Retinal pigment epithelial cell (primary cell): Measurements from ENCODE around the gene ACAT2.

Source experiments
- DNase-seq: peaks from one replicate; pipeline ENCODE4 v3.0.0-alpha.2; 2010; ENCODE audit warnings: low read depth
- H3K4me3 ChIP-seq: 2 replicates; pipeline ENCODE4 v1.5.1; 2011; ENCODE audit warnings: mild to moderate bottlenecking, low read length, control low read depth, moderate library complexity
- TF ChIP-seq, protein P1 (sequence below): conservative IDR thresholded peaks from 2 replicates; pipeline ENCODE4 v1.5.1; 2011; ENCODE audit warnings: low read depth, low read length, control low read depth, inconsistent platforms

ACAT2 gene

DNA sequence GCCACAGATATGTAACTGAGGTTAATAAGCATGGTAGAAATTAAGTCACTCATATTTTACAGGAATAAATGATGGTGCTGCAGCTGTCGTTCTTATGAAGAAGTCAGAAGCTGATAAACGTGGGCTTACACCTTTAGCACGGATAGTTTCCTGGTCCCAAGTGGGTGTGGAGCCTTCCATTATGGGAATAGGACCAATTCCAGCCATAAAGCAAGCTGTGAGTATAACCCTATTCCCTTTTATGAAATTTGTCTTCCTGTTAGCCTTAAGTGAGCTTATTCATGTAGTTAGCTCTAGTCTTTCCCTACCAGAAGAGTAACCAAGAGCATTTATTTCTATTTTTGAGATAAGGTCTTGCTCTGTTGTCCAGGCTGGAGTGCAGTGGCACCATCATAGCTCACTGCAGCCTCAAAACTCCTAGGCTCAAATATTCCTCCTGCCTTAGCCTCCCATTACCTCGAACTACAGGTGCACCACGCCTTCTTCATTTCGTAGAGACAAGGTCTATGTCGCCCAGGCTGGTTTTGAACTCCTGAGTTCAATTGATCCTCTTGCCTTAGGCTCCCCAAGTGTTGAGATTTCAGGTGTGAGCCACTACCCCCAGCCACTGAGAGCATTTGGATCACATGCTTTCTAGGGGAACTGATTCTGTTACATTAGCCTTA is 15.5 kb downstream of the ACAT2 start:
- TF ChIP-seq, protein P1, sequence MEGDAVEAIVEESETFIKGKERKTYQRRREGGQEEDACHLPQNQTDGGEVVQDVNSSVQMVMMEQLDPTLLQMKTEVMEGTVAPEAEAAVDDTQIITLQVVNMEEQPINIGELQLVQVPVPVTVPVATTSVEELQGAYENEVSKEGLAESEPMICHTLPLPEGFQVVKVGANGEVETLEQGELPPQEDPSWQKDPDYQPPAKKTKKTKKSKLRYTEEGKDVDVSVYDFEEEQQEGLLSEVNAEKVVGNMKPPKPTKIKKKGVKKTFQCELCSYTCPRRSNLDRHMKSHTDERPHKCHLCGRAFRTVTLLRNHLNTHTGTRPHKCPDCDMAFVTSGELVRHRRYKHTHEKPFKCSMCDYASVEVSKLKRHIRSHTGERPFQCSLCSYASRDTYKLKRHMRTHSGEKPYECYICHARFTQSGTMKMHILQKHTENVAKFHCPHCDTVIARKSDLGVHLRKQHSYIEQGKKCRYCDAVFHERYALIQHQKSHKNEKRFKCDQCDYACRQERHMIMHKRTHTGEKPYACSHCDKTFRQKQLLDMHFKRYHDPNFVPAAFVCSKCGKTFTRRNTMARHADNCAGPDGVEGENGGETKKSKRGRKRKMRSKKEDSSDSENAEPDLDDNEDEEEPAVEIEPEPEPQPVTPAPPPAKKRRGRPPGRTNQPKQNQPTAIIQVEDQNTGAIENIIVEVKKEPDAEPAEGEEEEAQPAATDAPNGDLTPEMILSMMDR: no peak
- DNase-seq: no peak
- no peak overlapping the region for H3K4me3 ChIP-seq

DNA sequence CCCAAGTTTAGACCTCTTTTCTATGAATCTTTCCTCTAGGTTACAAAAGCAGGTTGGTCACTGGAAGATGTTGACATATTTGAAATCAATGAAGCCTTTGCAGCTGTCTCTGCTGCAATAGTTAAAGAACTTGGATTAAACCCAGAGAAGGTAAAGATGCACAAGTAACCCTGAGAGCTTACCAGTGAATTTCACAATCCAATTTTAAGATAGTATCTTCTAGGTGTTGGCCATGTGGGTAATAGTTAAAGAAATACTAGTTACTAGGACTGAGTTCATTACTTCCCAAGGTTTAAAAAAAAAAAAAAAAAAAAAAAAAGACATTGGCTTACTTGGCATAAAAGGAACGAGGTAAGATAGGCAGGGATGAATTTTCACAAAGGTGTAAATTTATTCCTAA is 16.3 kb downstream of the ACAT2 start:
- no peak overlapping the region for H3K4me3 ChIP-seq
- TF ChIP-seq, protein P1: no peak
- DNase-seq: no peak

DNA sequence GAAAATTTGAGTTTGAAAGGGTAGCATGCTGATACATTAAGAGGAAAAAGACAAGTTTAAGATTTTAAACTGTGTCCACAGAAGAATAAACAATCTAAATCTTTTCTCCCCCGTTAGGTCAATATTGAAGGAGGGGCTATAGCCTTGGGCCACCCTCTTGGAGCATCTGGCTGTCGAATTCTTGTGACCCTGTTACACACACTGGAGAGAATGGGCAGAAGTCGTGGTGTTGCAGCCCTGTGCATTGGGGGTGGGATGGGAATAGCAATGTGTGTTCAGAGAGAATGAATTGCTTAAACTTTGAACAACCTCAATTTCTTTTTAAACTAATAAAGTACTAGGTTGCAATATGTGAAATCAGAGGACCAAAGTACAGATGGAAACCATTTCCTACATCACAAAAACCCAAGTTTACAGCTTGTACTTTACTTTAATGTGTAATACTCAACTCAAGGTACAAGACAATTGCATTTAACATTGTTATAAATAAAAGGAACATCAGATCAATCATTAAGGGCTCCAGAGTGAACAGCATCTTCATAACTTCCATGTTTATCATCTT is 16.8 kb downstream of the ACAT2 start:
- TF ChIP-seq, protein P1: no peak
- H3K4me3 ChIP-seq: no peak overlapping the region
- DNase-seq: no peak

DNA sequence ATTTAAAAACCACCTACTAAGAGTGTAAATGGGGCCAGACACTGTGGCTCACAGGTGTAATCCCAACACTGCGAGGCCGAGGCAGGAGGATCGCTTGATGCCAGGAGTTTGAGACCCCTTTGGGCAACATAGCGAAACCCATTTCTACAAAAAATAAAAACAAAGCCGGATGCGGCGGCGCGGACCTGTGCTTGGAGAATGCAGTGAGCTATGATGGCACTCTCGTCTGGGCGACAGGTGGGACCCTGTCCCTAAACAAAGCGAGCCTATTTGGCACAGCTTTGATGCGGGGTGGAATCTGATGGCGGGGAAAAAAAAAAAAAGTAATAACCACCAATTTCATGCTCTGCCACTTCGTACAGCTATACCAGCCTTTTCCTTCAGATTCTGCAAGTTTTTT is 26.4 kb downstream of the ACAT2 start:
- DNase-seq: no peak
- H3K4me3 ChIP-seq: peak overlapping the region; percentile 96
- TF ChIP-seq, protein P1: no peak

DNA sequence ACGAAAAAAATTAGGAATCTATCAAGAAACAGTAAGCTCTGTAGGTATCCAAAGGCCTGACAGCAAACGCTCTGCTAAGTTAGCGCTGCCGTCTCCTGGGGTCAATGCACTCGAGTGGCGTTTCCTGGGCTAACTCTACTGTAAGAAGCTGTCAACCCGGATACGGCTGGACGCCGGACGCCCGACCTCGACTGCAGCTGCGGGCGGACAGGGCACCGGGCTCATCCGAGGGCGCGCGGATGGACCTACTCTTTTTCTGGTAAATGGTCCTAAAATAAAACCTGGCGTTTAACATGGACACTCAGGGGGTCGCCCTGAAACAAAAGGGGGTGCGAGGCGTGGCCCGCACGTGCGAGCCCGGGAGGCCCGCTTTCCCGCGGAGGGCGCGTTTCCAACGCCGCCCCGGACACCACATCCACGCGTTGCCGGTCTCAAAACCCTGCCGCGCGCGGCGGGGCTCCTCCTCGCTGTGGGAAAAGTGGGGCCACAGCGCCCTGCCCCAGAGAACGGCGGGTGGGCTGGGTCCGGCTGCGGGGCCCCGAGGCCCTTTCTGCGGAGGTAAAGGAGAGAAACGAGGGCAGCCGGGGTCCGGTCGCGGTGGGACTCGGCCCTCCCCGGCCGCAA is 27.0 kb downstream of the ACAT2 start:
- TF ChIP-seq, protein P1: no peak
- peak overlapping the region; percentile 96 for H3K4me3 ChIP-seq
- DNase-seq: no peak

DNA sequence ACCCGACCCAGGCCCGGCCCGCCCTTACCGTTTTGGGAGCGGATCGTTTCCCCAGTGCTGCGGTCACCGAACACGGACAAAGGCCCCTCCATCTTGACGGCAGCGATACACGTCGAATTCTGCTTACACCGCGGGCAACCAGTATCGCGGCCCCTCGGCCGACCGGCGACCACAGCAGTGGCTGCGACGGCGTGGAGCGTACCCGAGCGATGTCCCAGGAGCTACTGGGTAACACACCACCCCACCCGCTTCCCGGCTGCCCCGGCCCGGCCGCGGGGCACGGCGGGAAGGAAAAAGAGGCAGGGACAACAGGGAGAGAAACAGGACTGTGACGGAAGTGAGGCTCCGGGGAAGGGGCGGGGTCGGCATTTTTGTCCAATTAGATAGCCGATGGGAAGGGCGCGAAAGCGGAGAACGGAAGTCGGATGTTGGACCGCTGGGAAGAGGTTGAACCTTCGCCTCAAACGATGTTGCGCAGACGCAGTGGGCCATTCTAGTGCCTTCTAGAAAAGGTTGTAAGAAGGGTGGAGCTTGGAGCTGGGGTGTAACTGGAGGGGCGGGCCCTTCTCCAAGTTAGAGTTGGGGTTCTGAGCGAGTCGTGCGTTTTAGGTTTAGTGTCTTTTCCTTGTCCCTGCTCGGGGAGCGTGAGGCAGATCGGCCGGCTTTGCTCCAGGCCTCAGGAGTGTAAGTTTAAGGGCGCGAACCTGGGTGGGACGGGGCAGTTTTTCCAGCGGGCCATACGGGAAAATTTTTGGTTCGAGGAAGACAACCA is 27.7 kb downstream of the ACAT2 start, which contains the start of gene TCP1:
Gene TCP1, minus strand, starts transcription at position 226 of the 772 bp plus-strand sequence. Its CDS starts 134 bp downstream, at position 92.
- TF ChIP-seq, protein P1: no peak
- DNase-seq: peak; percentile 97
- H3K4me3 ChIP-seq: peak within 1 kb of the TSS; percentile 96
